GM19452 (cell line): ENCODE results near the gene PIK3R1.

ENCODE experiments used
- ATAC-seq: cut with Tn5 transposase; IDR thresholded peaks from one replicate; pipeline ENCODE4 v1.9.1; 2021; ENCODE audit not compliant: unreplicated experiment

The PIK3R1 gene

DNA sequence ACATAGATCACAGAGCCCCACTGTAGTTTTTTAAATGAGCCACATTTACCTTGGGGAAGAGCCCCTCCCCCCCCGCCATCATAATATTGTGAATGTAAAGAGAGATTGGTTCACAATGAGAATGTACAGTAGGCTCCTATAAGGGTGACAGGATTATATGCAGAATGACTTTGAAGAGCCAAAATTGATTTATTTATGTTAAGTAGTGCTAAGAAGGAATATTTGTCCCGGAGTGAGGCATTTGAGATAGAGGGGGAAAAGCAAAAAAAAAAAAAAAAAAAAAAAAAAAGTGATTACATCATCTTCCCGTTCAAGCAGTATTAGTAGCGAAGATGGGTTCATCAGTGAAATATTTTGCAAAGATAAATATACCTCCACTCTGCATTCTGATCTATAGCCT is 73.9 kb downstream of the PIK3R1 start:
- no peak for ATAC-seq

DNA sequence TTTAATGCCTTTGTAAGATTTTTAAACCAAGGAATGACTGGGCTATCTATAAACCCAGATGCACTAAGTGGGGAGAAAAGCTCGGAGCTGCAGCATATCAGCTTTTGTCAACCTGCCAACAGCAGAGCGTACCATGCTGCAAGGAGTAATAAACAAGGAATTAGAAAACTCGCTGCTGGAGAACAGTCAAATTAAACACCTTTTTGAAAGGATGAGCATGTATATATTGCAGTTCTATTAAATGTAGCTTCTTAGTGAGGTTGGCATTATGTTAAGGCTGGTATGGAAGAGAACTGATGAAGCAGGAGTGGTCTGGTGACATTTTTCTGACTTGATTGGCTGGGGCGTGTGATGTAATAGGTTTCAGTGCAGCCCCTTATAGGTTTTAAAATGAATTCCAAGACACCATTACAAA is 74.7 kb downstream of the PIK3R1 start:
- ATAC-seq: no peak

DNA sequence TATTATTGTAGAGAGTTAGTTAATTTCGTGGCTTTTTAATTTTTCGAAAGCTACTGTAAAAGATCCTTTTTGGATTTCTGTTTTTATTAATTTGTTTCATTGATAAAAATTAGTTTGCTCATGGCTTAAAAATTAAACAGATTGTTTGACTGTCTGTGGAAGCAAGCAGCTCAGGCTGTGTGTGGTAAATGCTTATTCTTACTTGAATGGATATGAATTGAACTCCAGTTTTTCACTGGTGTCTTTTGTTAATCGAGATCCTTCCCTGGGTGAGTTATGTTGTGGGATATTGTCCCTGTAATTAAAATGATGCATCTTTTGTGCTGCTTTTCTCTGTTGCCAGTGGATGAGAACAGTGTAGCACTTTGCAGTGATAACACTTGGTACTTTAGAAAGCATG is 75.3 kb downstream of the PIK3R1 start:
- no peak for ATAC-seq

DNA sequence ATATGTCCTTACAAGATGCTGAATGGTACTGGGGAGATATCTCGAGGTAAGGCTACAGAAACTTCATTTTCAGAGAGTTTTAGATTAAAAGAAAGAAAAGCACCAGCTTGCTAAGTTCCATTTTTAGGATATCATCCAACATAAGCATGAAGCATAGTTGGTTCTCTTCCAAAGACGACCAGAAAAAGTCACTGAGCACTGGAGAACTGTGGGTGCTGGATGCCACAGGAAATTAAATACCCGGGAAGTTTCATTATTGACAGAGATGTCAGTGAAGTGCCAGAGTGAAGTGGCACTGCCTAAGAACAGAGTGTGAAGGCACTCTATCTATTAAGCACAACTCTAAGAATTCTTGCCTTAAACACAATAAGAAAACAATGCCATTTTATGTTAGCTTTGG is 76.8 kb downstream of the PIK3R1 start:
- no peak for ATAC-seq

DNA sequence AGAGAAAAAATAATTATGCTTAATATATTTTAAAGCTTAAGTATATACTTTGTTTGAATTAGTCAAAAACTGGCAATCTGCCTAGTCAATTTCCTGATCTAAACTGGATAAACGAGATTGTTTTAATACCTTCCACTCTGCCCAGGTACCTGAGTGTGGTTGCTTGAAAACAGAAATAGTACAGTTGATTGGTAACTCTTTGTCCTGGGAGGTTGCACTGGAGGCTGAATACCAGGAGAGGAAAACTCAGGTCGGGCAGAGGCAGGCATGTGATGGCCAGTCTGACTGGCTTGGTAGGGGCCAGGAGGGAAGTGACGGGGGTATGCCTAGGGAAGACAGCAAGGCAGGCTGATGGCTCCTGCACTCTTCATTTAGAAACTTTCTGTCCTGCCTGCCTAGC is 80.2 kb downstream of the PIK3R1 start:
- ATAC-seq: no peak

DNA sequence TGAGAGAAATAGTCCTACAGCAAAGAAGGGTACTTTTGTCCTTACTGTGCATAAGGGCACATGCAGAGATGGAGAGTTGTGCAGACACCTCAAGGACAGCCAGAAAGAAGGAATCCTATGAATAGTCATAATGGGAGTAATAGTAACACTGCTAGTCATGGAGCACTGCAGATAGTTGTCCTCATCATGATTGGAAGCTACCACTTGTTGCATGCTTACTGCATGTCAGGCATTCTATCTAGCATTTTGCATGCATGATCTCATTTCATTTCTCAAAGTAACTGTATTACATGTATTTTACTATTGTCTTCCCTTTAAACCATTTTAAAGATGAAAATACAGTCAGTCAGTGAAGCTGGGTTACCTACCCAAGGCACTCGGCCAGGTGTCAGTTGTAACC is 81.3 kb downstream of the PIK3R1 start:
- ATAC-seq: no peak

DNA sequence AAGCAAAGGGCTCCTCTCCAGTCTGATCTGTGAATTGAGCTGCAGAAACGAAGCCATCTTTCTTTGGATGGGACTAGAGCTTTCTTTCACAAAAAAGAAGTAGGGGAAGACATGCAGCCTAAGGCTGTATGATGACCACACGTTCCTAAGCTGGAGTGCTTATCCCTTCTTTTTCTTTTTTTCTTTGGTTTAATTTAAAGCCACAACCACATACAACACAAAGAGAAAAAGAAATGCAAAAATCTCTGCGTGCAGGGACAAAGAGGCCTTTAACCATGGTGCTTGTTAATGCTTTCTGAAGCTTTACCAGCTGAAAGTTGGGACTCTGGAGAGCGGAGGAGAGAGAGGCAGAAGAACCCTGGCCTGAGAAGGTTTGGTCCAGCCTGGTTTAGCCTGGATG is 82.1 kb downstream of the PIK3R1 start:
- ATAC-seq: no peak

DNA sequence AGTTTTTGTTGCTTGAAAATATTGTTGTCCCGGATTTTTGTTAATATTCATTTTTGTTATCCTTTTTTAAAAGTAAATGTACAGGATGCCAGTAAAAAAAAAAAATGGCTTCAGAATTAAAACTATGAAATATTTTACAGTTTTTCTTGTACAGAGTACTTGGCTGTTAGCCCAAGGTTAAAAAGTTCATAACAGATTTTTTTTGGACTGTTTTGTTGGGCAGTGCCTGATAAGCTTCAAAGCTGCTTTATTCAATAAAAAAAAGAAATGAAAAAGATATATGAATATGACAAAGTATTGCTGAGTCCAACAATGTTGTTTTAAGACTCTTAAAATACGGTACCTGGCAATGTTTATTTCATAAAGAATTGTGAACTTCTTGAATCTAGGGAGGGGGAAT is 82.9 kb downstream of the PIK3R1 start:
- ATAC-seq: no peak

DNA sequence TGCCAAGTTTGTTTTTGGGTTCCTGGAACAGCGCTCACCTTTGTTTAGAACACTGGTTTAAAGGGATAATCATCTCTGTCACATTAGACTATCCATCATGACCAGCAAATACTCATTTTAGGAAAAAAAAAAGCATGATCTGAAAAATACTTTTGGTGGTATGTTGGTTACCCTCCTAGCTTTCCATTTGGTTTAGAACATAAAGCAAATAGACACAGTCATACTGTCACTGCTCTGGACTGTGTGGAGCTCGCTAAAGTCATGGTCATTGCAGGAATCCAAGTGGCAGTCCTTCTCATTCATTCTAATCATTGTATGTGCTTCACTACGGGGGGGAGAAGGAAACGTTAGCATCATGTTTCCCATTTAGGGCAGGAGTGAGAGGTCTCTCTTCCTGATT is 83.5 kb downstream of the PIK3R1 start:
- ATAC-seq: no peak

DNA sequence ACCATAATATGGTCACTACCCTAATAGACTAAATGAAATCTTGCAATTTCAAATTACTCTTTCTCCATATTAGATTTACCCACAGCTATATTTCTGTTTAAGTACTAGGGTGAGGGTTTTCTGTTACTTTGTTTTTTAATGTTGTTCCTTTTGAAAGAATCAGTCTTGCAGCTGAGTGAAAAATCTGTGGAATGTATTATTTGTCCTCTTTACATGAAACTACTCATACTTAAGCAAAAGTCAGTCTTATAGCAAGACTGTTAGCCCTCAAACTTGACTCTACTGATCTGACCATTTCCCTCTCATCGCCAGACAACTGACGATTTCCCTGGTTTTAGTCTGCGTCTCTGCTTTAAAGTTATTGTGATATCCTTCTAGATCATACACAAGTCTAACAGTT is 84.0 kb downstream of the PIK3R1 start:
- no peak for ATAC-seq

DNA sequence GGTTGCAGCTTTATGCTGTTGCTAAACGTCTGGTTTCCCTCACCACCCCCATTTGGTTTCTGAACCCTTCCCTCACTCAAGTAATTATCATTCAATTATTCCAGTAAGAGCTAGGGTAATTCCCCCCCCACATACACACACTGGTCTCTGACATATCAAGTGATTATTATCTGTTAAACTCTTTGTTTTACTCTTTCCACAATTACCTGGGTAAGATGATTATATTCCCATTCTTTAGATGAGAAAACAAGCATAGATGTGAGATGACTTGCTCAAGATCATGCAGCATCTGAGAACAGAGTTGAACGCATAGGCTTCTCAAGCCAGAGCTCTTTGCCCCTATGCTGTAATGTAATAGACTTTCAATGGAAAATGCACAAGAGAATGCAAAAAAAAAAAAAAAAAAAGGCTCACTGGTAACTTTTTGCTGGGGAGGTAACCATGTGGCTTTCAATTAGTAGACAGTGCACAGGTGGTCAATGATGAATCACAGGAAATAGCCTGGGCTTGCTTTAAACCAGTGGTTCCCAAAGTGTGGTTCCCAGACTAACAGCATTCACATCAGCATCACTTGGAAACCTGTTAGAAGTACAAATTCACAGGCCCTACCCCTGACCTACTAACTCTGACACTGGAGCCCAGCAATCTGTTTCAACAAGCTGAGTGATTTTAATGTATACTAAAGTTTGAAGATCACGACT is 87.6 kb downstream of the PIK3R1 start:
- peak; percentile 62 for ATAC-seq

DNA sequence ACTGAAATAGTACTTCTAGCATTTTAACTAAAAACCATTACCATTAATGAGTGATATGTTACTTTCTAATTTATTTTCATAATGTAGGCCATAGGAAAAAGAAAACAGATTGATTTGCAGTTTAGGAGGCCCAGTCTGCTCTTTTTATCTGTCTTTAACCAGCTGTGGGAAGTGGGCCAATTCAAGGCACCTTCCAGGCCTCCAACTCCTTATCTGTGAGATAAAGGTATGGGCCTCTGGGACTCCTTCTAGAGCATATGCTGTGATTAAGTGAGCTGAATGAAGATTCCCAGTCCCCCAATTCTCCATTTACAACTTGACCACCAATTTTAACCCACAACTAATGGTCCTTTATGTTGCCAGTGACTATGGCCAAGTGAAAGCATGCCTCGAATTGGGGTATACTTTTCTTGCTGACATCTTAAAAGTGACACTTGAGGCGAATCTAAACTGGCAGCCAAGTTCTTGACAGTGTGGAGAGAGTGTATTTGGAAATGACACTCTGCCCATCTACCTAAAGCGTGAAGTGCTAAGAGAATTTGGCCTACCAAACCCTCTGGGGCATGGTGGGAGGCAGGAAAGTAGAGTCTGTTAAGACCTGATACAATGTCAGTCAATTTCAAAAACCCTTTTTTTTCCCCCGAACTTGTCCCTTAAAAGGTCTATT is 88.3 kb downstream of the PIK3R1 start:
- ATAC-seq: peak; percentile 27

DNA sequence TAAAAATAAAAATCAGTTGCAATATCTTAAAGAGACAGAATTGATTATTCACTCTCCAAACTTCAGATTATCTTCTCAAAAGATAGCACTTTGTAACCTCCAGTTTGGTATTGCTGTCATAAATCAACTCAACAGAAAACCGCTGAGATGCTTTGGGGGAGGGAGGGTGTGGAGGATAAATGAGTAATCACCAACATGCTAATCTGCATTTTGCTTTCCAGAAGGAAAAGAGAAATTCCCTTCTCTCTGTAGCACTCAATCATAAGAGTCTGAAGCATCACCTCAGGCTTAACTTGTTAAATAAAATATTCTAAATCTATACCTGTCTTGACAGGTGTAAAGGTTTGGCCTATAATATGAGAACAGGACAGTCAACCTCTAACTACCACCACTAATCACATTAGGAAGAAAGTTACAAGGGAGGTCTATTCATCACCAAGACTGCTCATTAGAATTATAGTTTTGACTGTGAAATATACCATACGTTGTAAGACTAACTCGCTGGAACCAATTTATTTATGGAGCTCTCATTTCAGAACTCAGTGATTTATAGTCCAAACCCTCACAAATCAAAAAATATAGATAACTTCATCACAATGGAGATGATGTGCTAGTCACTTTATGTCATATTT is 89.0 kb downstream of the PIK3R1 start:
- no peak for ATAC-seq

DNA sequence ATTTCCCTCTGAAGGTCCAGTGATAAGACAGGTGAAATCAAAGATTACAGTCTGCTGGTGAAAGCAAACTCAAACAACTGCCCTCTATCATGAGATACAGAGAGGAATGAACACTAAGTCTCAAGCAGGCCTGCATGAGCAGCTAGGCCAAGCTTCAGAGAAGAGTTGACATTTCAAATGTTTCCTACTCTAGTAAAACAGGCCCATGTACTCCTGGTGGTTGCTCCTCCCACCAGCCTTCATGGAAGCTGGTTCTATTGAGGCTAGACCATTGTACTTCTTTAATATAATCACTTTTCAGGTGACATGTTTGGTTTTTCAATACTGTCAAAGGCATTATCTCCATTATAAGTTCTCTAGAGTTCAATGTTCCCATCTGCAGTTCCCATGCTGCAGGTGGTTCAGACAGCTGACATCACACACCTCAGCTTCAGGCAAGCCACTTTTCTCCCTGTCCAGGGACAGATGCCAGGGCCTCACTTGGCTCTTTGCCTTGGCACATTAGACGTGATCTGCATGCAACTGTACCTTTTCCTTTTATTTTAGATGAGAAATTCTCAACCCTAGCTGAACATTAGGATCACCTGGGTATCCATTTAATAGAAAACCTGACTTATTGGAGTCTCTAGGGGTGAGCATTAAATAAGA is 89.8 kb downstream of the PIK3R1 start:
- ATAC-seq: no peak

DNA sequence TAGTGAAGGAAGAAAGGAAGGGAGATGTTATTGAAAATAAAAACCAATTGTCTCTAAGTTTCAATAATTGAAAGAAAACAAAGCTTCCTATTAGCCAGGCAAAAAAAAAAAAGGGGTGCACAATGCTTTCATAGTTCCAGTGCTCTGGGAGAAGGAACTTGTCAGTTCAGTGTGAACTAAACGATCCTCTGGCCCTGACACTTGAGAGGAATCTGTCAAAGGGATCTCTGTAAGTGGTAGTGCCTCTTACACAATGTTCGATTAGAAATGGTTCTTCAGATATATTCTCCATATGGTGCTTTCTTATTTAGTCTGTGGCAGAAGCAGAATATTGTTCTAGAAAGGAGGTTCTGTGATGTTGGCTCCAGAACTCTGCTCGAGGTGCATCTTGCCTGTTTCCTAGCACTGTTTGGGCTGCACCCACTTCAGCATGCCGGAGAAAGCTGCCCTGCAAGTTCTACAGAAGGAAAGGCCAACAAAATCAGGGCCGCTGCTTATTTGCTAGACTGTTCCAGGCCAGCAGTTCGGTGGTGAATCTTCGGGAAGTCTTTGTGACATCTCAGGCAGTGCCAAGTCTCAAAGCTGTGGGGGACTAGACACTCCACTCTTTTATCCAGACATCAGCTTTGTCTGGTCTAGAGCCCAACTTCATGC is 90.9 kb downstream of the PIK3R1 start:
- ATAC-seq: no peak

DNA sequence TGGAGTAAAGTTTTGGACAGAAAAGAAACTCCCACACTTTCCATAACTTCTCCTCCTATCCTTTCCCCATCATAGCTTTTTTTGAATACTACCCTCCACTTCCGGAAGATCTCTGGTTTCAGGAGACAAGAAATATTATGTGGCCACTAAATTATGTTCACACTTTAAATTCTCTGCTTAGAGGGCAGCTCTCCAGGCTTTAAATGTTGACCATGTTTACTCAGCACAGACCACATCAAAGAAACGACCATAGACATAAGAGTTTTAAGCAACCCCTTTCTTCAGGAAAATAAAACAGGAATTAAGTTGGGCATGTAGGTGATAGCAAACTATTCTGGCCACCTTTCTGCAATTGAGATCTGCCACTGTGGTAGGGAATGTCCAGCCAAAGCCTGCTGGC is 97.8 kb downstream of the PIK3R1 start:
- ATAC-seq: no peak

DNA sequence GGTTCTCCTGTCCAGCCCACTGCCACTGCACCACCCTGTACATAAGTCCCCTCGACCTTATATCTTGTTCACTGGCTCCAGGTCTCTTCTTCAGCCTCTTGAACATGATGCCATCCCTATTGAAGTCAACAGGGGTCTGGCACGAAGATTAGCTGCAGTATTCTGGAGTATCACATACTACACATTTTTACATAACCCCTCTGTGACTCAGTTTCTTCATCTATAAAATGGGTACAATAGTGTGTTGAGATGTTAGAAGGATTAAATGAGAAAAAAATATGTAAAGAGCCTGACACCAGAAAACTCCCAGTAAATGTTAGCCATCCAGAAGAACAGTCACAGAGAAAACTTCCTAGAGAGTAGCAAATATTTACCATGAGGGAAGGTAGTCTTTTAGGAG is 98.9 kb downstream of the PIK3R1 start:
- ATAC-seq: no peak

DNA sequence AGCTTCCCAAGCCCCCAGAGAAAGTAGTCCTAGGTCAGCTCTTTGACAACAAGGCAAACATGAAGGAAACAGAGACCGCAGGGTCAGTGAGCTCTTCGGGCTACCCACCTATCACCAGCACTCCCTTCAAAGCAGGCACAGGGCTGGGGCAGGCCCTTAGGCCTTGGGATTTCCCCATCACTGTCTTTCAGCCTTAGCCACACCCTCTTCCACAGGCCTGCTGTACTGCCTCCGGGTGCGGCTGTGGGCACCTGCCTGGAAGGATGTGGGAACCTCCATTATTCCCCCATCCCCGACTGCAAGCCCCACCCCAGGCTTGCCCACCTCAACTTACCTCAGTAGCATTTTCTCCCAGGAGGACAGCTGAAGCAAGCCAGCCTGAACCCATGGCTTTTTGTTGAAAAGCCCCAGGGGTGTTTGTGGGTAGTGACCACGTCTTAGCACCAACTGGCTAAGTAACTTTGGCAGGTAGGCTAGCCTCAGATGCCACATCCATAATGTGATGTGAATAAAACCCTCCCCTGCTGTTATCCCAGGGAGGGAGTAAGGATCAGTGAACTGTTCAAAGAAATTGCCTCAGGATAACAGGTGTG is 100.2 kb downstream of the PIK3R1 start:
- peak; percentile 95 for ATAC-seq

DNA sequence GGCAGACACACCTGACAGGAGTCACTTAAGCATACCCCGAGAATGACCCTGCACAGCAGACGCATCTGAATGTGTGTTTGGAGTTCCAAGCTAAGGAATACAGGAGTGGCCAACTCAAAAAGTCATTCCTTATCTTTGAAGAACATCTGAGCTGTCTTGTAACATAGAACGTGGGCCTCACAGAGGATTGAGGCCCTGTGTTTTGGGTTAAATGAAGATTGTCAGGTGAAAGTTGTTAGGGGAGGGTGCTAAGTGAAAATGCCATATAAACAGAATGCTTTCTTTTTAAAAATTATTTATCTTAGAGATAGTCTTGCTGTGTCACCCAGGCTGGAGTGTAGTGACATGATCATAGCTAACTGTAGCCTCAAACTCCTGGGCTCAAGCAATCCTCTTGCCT is 100.9 kb downstream of the PIK3R1 start:
- no peak for ATAC-seq

DNA sequence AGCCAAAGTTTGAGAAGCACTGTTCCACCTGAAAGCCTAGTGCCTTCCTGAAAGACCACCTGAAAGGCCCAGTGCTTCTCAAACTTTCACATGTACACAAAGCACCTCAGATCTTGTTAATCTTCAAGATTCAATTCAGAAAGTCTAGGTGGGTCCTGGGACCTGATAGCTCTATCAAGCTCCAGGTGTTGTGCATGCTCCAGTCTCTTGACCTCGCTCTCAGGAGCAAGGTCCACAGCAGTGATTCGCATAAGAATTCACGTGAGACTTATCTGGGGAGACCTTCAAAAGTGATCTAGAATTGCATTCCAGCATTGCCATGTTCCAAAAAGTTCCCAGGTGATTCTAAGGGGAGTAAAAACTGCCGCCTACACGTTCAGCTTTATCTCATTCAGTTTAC is 102.1 kb downstream of the PIK3R1 start:
- ATAC-seq: no peak
